PFSK-1 (cell line): ENCODE data around the gene EFL1.

Source experiments
- FOXP2 ChIP-seq: optimal IDR thresholded peaks from 2 replicates; pipeline ENCODE3; 2011; ENCODE audit warnings: borderline replicate concordance, control low read depth, inconsistent platforms; ENCODE audit not compliant: insufficient read depth; ENCODE audit errors: extremely low read length, extremely low read depth
- POLR2AphosphoS5 ChIP-seq: IDR thresholded peaks from 2 replicates; pipeline ENCODE4 v1.6.1; 2012; ENCODE audit warnings: low read depth, mild to moderate bottlenecking, control low read depth, low read length, moderate library complexity
- SIN3A ChIP-seq: IDR thresholded peaks from 2 replicates; pipeline ENCODE4 v1.6.1; 2012; ENCODE audit warnings: mild to moderate bottlenecking, low read length, moderate library complexity, borderline replicate concordance; ENCODE audit not compliant: insufficient read depth
- TAF1 ChIP-seq: IDR thresholded peaks from 2 replicates; pipeline ENCODE4 v1.6.1; 2012; ENCODE audit warnings: low read length, control low read depth, borderline replicate concordance; ENCODE audit not compliant: insufficient read depth
- TF ChIP-seq, protein P1 (sequence below), 2 experiments: IDR thresholded peaks; 2 replicates each; pipeline versions ENCODE4 v1.6.1 to v1.8.0; 2011 to 2012; ENCODE audit warnings: low read depth in 2 of 2, low read length in 2 of 2, control low read depth in 1 of 2, inconsistent platforms in 1 of 2, mild to moderate bottlenecking in 1 of 2, moderate library complexity in 1 of 2; ENCODE audit not compliant: insufficient read depth in 1 of 2

The EFL1 gene

DNA sequence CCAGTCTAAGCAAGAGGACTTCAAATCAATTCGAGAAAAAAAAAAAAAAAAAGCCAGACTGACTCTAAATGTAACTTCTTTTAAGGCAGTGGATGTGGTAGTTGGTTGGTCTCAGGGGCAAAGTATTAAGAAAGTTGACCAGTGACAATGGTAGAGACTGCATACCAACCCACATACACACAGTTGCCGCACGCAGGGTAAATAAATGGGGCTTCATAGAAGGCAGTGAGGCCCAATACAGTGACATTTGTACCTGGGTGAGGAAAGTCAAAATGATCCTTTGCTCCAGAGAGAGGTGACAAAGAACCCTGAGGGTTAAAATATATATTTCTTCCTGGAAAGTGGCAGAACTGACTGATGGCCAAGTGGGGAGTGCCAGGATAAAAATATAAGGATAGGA, 116.0 kb downstream of the EFL1 start:
- TF ChIP-seq SIN3A (no peak), POLR2AphosphoS5 (no peak), TAF1 (no peak), FOXP2 (no peak)
- TF ChIP-seq, protein P1, sequence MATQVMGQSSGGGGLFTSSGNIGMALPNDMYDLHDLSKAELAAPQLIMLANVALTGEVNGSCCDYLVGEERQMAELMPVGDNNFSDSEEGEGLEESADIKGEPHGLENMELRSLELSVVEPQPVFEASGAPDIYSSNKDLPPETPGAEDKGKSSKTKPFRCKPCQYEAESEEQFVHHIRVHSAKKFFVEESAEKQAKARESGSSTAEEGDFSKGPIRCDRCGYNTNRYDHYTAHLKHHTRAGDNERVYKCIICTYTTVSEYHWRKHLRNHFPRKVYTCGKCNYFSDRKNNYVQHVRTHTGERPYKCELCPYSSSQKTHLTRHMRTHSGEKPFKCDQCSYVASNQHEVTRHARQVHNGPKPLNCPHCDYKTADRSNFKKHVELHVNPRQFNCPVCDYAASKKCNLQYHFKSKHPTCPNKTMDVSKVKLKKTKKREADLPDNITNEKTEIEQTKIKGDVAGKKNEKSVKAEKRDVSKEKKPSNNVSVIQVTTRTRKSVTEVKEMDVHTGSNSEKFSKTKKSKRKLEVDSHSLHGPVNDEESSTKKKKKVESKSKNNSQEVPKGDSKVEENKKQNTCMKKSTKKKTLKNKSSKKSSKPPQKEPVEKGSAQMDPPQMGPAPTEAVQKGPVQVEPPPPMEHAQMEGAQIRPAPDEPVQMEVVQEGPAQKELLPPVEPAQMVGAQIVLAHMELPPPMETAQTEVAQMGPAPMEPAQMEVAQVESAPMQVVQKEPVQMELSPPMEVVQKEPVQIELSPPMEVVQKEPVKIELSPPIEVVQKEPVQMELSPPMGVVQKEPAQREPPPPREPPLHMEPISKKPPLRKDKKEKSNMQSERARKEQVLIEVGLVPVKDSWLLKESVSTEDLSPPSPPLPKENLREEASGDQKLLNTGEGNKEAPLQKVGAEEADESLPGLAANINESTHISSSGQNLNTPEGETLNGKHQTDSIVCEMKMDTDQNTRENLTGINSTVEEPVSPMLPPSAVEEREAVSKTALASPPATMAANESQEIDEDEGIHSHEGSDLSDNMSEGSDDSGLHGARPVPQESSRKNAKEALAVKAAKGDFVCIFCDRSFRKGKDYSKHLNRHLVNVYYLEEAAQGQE (IDR thresholded peaks at IDR 0.05; ENCODE audit: insufficient read depth in 1 of 2, low read depth in 2 of 2, low read length in 2 of 2) = no peak

DNA sequence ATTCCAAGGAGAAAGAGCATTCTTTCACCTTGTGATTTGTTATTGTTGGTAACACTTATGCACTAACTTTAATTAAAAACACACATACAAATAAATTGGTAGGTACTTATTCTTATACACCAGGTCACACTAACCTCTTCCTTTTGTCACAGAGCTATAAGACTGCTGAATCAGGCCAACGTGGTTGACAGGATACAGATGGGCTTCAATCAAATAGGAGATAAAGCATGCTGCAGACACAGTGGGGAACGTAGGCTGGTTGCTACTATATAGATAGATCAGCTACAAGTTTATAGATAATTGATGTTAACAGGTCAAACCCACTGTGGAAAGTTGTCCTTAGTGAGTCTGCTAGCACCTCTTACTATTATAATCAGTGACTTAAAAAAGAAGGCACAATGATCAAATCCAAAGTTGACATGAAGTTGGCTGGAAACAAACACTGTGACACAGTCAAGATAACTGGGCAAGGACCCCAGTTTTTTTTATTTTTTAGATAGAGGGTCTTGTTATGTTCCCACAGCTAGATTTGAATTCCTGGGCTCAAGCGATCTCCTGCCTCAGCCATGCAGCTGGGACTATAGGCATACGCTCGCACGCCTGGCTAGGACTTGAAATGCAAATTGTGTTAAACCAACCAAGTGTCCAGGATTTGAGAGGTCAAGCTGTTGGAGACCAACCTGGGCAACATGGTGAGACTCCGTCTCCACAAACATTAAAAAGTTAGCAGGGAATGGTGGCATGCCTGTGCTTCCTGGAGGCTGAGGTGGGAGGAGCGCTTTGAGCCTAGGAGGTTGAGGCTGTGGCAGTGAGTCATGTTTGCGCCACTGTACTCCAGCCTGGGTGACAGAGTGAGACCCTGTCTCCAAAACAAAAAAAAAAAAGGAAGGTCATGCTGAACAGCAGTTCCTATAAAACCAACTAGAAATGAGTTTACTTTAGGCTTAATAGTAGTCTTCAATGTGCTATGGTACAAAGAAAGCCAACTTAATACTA, 118.8 kb downstream of the EFL1 start:
- TF ChIP-seq TAF1 = no peak
- no peak for TF ChIP-seq FOXP2
- no peak for TF ChIP-seq POLR2AphosphoS5
- no peak for TF ChIP-seq SIN3A
- TF ChIP-seq, protein P1 (IDR thresholded peaks at IDR 0.05; ENCODE audit: insufficient read depth in 1 of 2, low read depth in 2 of 2, low read length in 2 of 2) = no peak

DNA sequence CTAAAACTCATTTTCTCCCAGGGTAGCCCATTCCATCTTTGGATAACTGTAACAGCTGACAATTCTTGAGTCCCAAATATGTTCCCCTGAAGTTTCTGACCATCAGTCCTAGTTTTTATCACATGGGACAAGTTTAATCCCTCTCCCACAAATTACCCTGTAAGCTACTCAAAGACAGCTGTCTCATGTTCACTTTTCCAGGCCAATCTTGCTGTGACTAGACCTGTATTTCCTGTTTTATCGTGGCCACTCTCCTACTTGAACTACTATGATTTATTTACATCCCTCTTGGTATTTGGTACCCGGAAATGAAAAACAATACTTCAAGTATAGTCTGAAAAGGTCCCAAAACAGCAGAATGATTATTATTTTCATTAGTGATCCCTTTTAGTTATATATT, 121.6 kb downstream of the EFL1 start:
- TF ChIP-seq POLR2AphosphoS5 = no peak
- TF ChIP-seq TAF1 = no peak
- no peak for TF ChIP-seq FOXP2
- no peak for TF ChIP-seq SIN3A
- TF ChIP-seq, protein P1 (IDR thresholded peaks at IDR 0.05; ENCODE audit: insufficient read depth in 1 of 2, low read depth in 2 of 2, low read length in 2 of 2) = no peak

DNA sequence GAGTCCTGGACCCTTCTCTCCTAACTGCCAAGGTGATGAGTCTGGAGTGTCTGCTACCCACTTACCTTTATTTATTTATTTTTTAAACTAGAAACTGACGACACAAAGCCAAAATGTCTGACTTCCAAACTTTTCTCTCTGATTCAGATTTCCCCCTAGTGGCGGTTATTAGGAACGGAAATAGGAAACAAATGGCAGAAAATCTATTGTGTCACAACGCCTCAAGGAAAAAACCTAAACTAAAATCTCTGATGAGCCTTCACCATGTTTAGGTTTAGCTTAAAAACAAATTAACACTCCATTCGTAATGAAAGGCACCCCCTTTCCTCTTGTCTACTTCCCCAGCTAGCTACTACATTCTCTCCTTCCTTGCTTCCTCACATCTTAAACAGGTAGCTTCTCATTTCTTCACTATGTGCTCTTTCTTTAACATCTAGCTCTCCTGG, 122.7 kb downstream of the EFL1 start:
- no peak for TF ChIP-seq FOXP2
- no peak for TF ChIP-seq POLR2AphosphoS5
- no peak for TF ChIP-seq SIN3A
- TF ChIP-seq TAF1 = no peak
- TF ChIP-seq, protein P1 (IDR thresholded peaks at IDR 0.05; ENCODE audit: insufficient read depth in 1 of 2, low read depth in 2 of 2, low read length in 2 of 2) = no peak
